ENCODE measurements around the gene IFIH1. TPM values are rescaled to one million over a fixed set of nuclear protein-coding genes. Genes with fewer than 3 reads are reported as not detected.
A peak's percentile ranks its signal among the peaks of the same experiment; 100 is the strongest.

Gene IFIH1
- total and polyA plus RNA-seq, 10 donors, result 13.2 to 53.8 (median 37.8) TPM

DNA sequence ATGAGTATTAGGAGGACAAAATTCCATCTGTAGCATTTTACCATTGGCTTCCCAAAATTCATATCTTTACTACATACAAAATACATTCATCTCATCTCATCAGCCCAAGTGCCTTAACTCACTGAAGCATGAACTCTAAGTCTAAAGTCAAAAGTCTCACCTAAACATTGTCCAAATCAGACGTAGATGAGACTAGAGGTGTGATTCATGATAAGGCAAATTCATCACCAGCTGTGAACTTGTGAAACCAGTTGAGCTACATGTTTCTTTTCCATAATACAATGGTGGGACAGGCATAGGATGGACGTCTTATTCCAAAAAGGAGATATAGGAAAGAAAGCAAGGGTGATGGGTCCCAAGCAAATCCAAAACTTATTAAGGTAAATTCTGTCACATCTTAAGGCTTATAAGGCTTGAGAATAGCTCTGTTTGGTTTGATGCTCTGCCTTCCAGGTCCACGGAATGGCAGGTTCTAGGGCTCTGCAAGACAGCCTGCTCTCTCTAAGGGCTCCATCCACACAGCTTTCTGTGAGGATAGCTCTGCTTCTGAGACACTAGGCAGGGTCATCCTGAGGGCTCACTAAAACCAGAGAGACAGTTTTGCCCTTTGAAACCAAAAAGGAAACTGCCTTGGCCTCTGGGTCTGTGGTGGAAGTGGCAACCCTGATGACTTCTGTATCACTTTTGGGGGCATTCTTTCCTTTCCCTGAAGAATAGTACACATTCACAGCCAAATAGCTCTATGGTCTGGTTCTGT is 9.6 kb downstream of the IFIH1 start:
- intact Hi-C loops (cut with DNase I; ENCODE audit: low total_unique reads), result no loop called here
- H3K4me3 ChIP-seq, result no peak overlapping the region
- peaks cover 0 to 70% (median 18%) of the 10 kb centered on the region in 6 donors for H3K36me3 ChIP-seq
- H3K27ac ChIP-seq, result peak overlapping the region in 1 of 8 donors; percentile 3
- TF ChIP-seq, protein P1, sequence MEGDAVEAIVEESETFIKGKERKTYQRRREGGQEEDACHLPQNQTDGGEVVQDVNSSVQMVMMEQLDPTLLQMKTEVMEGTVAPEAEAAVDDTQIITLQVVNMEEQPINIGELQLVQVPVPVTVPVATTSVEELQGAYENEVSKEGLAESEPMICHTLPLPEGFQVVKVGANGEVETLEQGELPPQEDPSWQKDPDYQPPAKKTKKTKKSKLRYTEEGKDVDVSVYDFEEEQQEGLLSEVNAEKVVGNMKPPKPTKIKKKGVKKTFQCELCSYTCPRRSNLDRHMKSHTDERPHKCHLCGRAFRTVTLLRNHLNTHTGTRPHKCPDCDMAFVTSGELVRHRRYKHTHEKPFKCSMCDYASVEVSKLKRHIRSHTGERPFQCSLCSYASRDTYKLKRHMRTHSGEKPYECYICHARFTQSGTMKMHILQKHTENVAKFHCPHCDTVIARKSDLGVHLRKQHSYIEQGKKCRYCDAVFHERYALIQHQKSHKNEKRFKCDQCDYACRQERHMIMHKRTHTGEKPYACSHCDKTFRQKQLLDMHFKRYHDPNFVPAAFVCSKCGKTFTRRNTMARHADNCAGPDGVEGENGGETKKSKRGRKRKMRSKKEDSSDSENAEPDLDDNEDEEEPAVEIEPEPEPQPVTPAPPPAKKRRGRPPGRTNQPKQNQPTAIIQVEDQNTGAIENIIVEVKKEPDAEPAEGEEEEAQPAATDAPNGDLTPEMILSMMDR (IDR thresholded peaks at IDR 0.05 in 8 of 11, conservative IDR thresholded peaks at IDR 0.05 in 3 of 11), result no peak
- H3K9me3 ChIP-seq, result no peaks in the 10 kb centered on the region
- H3K27me3 ChIP-seq (replicated peaks in 1 of 7), result no peaks in the 10 kb centered on the region
- peaks cover 0 to 65% (median 15%) of the 10 kb centered on the region in 6 donors for H3K4me1 ChIP-seq
- no peak for DNase-seq
- WGBS, 5 donors, result 73 to 97% (median 91%) methylated on average over 3 of the region's 3 CpGs

DNA sequence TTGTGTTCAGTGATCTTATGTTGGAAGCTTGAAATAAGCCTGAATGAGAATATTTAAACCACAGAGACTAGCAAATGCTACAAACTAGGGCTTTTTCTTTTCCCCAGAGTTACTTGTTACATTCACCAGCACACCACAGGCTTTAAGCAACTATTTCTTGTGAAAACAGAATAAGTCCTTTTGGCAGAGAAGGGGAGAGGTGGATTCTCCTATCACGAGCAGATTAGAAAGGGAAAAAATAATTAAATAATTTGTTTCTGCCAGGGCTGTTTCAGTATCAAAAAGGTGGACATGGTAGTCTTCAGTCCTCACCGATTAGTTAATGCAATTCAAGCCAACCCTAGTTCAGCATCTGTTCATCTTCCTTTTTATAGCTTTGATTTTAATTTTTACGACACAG is 12.6 kb downstream of the IFIH1 start:
- Histone ChIP-seq H3K4me1 (peaks cover 0 to 52% (median 6%) of the 10 kb centered on the region in 6 donors), H3K27me3 (replicated peaks in 1 of 7) (no peaks in the 10 kb centered on the region), H3K9me3 (no peaks in the 10 kb centered on the region), H3K4me3 (no peak overlapping the region), H3K27ac (no peak overlapping the region), H3K36me3 (peaks cover 0 to 84% (median 24%) of the 10 kb centered on the region in 6 donors)
- 91 to 94% (median 94%) methylated on average over 3 of the region's 3 CpGs for WGBS, 5 donors
- DNase-seq, result no peak
- no peak for TF ChIP-seq POLR2AphosphoS5 (IDR thresholded peaks at IDR 0.05)
- TF ChIP-seq, protein P1 (IDR thresholded peaks at IDR 0.05 in 8 of 11, conservative IDR thresholded peaks at IDR 0.05 in 3 of 11), result no peak
- TF ChIP-seq POLR2A (IDR thresholded peaks at IDR 0.05), result no peak
- intact Hi-C loops (cut with DNase I; ENCODE audit: low total_unique reads), result no loop called here

DNA sequence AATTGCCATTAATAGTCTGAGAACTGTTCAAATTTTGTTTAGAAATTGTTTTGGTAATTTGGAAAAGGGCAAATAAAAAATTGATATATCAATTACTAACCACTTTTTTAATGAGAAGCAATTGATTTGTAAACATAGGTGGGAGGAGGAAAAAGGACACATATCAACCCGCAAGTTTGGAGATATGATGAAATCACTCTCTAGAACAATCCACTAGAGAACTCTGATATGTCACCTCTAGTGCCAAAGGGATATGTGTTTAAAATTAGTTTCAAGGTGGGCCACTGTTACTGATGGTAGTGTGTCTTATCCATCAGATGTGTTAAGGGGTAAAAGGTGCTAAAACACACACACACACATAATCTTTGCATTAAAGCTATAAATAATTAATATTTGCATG is 16.6 kb downstream of the IFIH1 start:
- intact Hi-C loops (cut with DNase I; ENCODE audit: low total_unique reads), result no loop called here
- Histone ChIP-seq H3K27me3 (replicated peaks in 1 of 7) (no peaks in the 10 kb centered on the region), H3K4me3 (no peak overlapping the region), H3K27ac (no peak overlapping the region), H3K9me3 (no peaks in the 10 kb centered on the region), H3K36me3 (peaks cover 0 to 65% (median 31%) of the 10 kb centered on the region in 6 donors), H3K4me1 (peaks cover 0 to 41% (median 5%) of the 10 kb centered on the region in 6 donors)
- TF ChIP-seq POLR2A (IDR thresholded peaks at IDR 0.05) (no peak), POLR2AphosphoS5 (IDR thresholded peaks at IDR 0.05) (no peak)
- TF ChIP-seq, protein P1 (IDR thresholded peaks at IDR 0.05 in 8 of 11, conservative IDR thresholded peaks at IDR 0.05 in 3 of 11), result no peak
- DNase-seq, result no peak
- WGBS, 5 donors, result 58 to 85% (median 80%) methylated on average over 1 of the region's 1 CpG

DNA sequence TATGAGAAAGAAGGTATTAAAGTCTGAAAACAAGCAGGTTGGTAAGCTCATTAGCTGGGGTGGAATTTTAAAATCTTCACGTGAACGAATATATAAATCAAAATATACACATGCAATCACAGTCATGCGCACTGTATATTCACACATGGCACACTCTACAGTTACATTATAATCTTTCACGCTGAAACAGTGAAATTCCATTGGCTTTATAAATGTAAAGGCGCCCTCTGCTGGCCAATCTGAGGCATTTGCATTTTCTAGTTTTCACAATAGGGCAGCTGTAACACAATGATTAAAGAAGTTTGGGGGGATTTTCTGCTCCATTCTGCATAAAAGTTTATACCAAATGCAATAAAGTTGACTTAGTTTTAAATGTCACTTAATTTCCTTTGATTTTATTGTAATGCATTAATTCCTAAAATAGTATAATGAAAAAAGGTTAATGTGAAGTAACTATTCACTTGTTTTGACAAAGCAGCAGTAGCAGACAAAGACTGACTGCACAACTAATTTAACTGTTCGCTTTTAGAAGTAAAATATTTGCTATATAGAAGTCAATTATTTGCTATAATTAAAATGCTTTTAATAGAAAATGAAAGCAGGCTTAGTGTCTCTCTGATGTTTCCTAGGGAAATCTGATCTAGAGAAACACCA is 17.2 kb downstream of the IFIH1 start:
- no peaks in the 10 kb centered on the region for H3K27me3 ChIP-seq (replicated peaks in 1 of 7)
- DNase-seq, result no peak
- no peak overlapping the region for H3K27ac ChIP-seq
- H3K9me3 ChIP-seq, result no peaks in the 10 kb centered on the region
- TF ChIP-seq POLR2A (IDR thresholded peaks at IDR 0.05) (no peak), POLR2AphosphoS5 (IDR thresholded peaks at IDR 0.05) (no peak)
- TF ChIP-seq, protein P1 (IDR thresholded peaks at IDR 0.05 in 8 of 11, conservative IDR thresholded peaks at IDR 0.05 in 3 of 11), result peak; percentile 36 to 92 (median 82)
- 12 to 21% (median 15%) methylated on average over 6 of the region's 6 CpGs for WGBS, 5 donors
- peaks cover 0 to 59% (median 28%) of the 10 kb centered on the region in 6 donors for H3K36me3 ChIP-seq
- intact Hi-C loops (cut with DNase I; ENCODE audit: low total_unique reads), result no loop called here
- H3K4me3 ChIP-seq, result no peak overlapping the region
- peaks cover 0 to 43% (median 5%) of the 10 kb centered on the region in 6 donors for H3K4me1 ChIP-seq
